Endothelial cell of umbilical vein (primary cell): ENCODE measurements around the gene MCM3AP. TPM values are rescaled to one million over a fixed set of nuclear protein-coding genes. Genes with fewer than 3 reads are reported as not detected.

Experiments
- BruUV-seq: library from RNA; stranded (reverse); fragments of 400-500 nt; replicated peaks from 2 replicates; lab custom pipeline; 2021; lab: Mats Ljungman, UMichigan
- CTCF ChIA-PET: fragments of 300-600, 350-600 bp; sonication (Branson Sonifier 250); formaldehyde crosslinking; loops from one replicate; lab custom pipeline; 2021; ENCODE audit warnings: antibody characterized with exemption, inconsistent platforms; lab: Charles Lee
- POLR2A ChIA-PET: fragments of 300-600, 350-600 bp; sonication (Branson Sonifier 250); formaldehyde crosslinking; loops from one replicate; lab custom pipeline; 2021; ENCODE audit warnings: antibody characterized with exemption, inconsistent platforms; lab: Charles Lee
- DNase-seq: peaks from one replicate; pipeline ENCODE4 v3.0.0-alpha.2; 2011; ENCODE audit warnings: low read depth, low spot score
- FAIRE-seq: peaks from 2 replicates; lab custom pipeline; 2011; peaks lifted over from hg19 to GRCh38; lab: Jason Lieb, UNC
- H2AFZ ChIP-seq: 2 replicates; pipeline ENCODE4 v1.6.0; 2012; ENCODE audit warnings: low read depth, low read length, control low read depth, inconsistent platforms
- H3K27ac ChIP-seq: 2 replicates; pipeline ENCODE4 v1.5.1; 2011; ENCODE audit warnings: low read depth, mild to moderate bottlenecking, control low read depth, low read length, moderate library complexity; ENCODE audit not compliant: insufficient read depth
- H3K27me3 ChIP-seq, 2 experiments: 2 replicates each; pipeline versions ENCODE4 v1.6.0 to v1.6.1; 2011; ENCODE audit warnings: low read length in 2 of 2, mixed read lengths in 1 of 2; ENCODE audit not compliant: control insufficient read depth in 2 of 2, insufficient read depth in 2 of 2
- H3K36me3 ChIP-seq, 2 experiments: 2 replicates in 1 of 2; 3 replicates in 1 of 2; pipeline ENCODE4 v1.5.1; 2011; ENCODE audit warnings: low read length in 2 of 2, mild to moderate bottlenecking in 1 of 2, moderate library complexity in 1 of 2; ENCODE audit not compliant: control insufficient read depth in 2 of 2, insufficient read depth in 2 of 2; ENCODE audit errors: extremely low read depth in 1 of 2
- H3K4me1 ChIP-seq: 3 replicates; pipeline ENCODE4 v1.5.1; 2011; ENCODE audit warnings: mild to moderate bottlenecking, low read length; ENCODE audit not compliant: control insufficient read depth, insufficient read depth; ENCODE audit errors: extremely low read depth
- H3K4me2 ChIP-seq: 2 replicates; pipeline ENCODE4 v1.6.1; 2011; ENCODE audit warnings: low read length, control low read depth, mixed read lengths; ENCODE audit not compliant: insufficient read depth
- H3K4me3 ChIP-seq, 3 experiments: fragments of 200-600 bp in 1 of 3; sonication (generic), shearing (Covaris generic) in 1 of 3; replicated peaks in 1 of 3; 2 replicates each; pipeline ENCODE4 v1.5.1; 2011 to 2016; ENCODE audit warnings: control low read depth in 3 of 3, low read length in 3 of 3, mild to moderate bottlenecking in 2 of 3, inconsistent platforms in 1 of 3, low read depth in 1 of 3, moderate library complexity in 1 of 3; ENCODE audit not compliant: insufficient read depth in 1 of 3
- H3K79me2 ChIP-seq: 2 replicates; pipeline ENCODE4 v1.6.0; 2012; ENCODE audit warnings: low read length, inconsistent platforms; ENCODE audit not compliant: control insufficient read depth, insufficient read depth
- H3K9ac ChIP-seq: replicated peaks from 2 replicates; pipeline ENCODE3; 2011; ENCODE audit warnings: low read length, control low read depth; ENCODE audit not compliant: insufficient read depth; ENCODE audit errors: extremely low read depth
- H3K9me1 ChIP-seq: replicated peaks from 3 replicates; pipeline ENCODE4 v1.6.0; 2011; ENCODE audit warnings: mild to moderate bottlenecking, low read length; ENCODE audit not compliant: control insufficient read depth, insufficient read depth; ENCODE audit errors: extremely low read depth
- H3K9me3 ChIP-seq: replicated peaks from 2 replicates; pipeline ENCODE4 v1.5.1; 2012; ENCODE audit warnings: low read length, inconsistent platforms; ENCODE audit not compliant: control insufficient read depth, insufficient read depth
- H4K20me1 ChIP-seq: replicated peaks from 2 replicates; pipeline ENCODE3; 2011; ENCODE audit warnings: mild to moderate bottlenecking, low read length; ENCODE audit not compliant: control insufficient read depth, insufficient read depth; ENCODE audit errors: extremely low read depth
- CTCF ChIP-seq, 2 donors: IDR thresholded peaks; 1 replicate in 1 of 2; 2 replicates in 1 of 2; pipeline ENCODE4 v1.5.1; 2011; ENCODE audit warnings: low read length in 2 of 2, mild to moderate bottlenecking in 2 of 2, moderate library complexity in 2 of 2, control low read depth in 1 of 2, inconsistent platforms in 1 of 2, low read depth in 1 of 2; ENCODE audit not compliant: insufficient read depth in 1 of 2; ENCODE audit errors: extremely low read depth in 1 of 2
- EZH2 ChIP-seq: IDR thresholded peaks from 2 replicates; pipeline ENCODE4 v1.6.1; 2012; ENCODE audit warnings: borderline replicate concordance, low read depth, mild to moderate bottlenecking, moderate library complexity, low read length, inconsistent platforms; ENCODE audit not compliant: severe bottlenecking
- FOS ChIP-seq: IDR thresholded peaks from 2 replicates; pipeline ENCODE4 v1.6.1; 2011; ENCODE audit warnings: mild to moderate bottlenecking, low read length, moderate library complexity, borderline replicate concordance; ENCODE audit not compliant: insufficient read depth
- GATA2 ChIP-seq: IDR thresholded peaks from 2 replicates; pipeline ENCODE4 v1.7.0; 2011; ENCODE audit warnings: low read depth, mild to moderate bottlenecking, moderate library complexity, mixed read lengths, low read length; ENCODE audit not compliant: insufficient read length, insufficient read depth
- JUN ChIP-seq: IDR thresholded peaks from 2 replicates; pipeline ENCODE4 v1.6.1; 2011; ENCODE audit warnings: borderline replicate concordance, low read depth; ENCODE audit not compliant: insufficient read length, insufficient read depth
- MAX ChIP-seq: IDR thresholded peaks from 2 replicates; pipeline ENCODE4 v1.6.1; 2011; ENCODE audit not compliant: insufficient read depth, insufficient read length
- MYC ChIP-seq: IDR thresholded peaks from one replicate; pipeline ENCODE4 v1.6.1; 2011; ENCODE audit warnings: mild to moderate bottlenecking, low read depth, low read length
- POLR2A ChIP-seq: IDR thresholded peaks from 2 replicates; pipeline ENCODE4 v1.6.1; 2012; ENCODE audit warnings: low read depth, mild to moderate bottlenecking, control low read depth, low read length
- POLR2AphosphoS5 ChIP-seq: IDR thresholded peaks from 2 replicates; pipeline ENCODE4 v1.6.1; 2012; ENCODE audit warnings: low read depth, mild to moderate bottlenecking, control low read depth, low read length, moderate library complexity; ENCODE audit not compliant: insufficient read depth
- dilution Hi-C: fragments of 300-500 bp; cut with MboI; formaldehyde crosslinking; loops from one replicate; pipeline ENCODE4 v1.15.0; 2019; ENCODE audit warnings: low sequenced_read_pairs; ENCODE audit not compliant: extremely low pct_ligation_motif_present
- intact Hi-C: fragments of 100-400 bp; cut with micrococcal nuclease; formaldehyde crosslinking; loops from one replicate; pipeline ENCODE4 v1.10.0; 2022
- polyA plus RNA-seq, 4 experiments: library from polyadenylated mRNA; depleted of rRNA in 3 of 4; stranded (reverse) in 3 of 4; unstranded in 1 of 4; fragments of >200 nt; gene quantifications; 2 replicates each; pipeline versions ENCODE4 v1.2.1 to v1.2.3, GENCODE V29; 2011 to 2012; ENCODE audit warnings: missing spikeins in 1 of 4
- total RNA-seq: library from RNA; stranded (reverse); gene quantifications from 2 replicates; pipeline ENCODE4 v1.2.3, GENCODE V29; 2021

The MCM3AP gene
- total and polyA plus RNA-seq, 2 donors (not counting 3 experiments of a cell fraction or from before 2014, with no cell fraction given), result 37.9 to 115 TPM

DNA sequence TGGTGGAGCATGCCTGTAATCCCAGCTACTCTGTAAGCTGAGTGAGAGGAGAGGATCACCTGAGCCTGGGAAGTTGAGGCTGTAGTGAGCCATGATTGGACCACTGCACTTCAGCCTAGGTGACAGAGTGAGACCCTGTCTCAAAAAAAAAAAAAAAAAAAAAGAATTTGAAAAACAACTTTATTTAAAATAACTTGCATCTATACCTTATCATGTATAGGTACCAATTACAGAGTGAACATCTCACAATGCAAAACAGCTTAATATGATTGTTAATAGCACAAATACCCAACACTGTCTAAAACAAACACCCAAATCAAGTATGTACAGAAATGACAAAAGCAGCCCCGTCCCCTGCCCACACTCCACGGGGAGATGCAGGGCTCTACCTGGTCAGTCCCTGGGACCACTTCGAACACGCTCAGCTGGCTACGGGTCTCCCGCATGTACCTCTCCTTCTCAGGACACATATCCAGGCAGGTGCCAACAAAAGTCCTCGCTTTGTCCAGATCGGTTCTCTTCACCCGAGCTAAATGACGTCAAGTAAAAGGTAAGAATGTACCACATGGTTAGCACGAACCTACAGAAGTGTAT is 10.5 kb downstream of the MCM3AP start:
- H3K9me3 ChIP-seq, result no peaks in the 10 kb centered on the region

More for the DNA sequence above, 10.5 kb downstream of the MCM3AP start:
- DNase-seq, result no peak
- H3K9me1 ChIP-seq, result no peaks in the 10 kb centered on the region
- H3K27ac ChIP-seq, result no peak overlapping the region
- BruUV-seq, result no TSS peak
- TF ChIP-seq FOS (no peak), EZH2 (no peak), JUN (no peak), MAX (no peak), POLR2A (no peak), CTCF (IDR thresholded peaks at IDR 0.05; ENCODE audit: extremely low read depth in 1 of 2, insufficient read depth in 1 of 2, low read depth in 1 of 2, low read length in 2 of 2) (no peak), GATA2 (no peak), MYC (no peak), POLR2AphosphoS5 (no peak)
- H3K4me1 ChIP-seq, result no peaks in the 10 kb centered on the region
- no peak overlapping the region for H2AFZ ChIP-seq
- FAIRE-seq, result no peak
- no peaks in the 10 kb centered on the region for H3K79me2 ChIP-seq
- no peaks in the 10 kb centered on the region for H4K20me1 ChIP-seq
- peaks cover 14 to 38% of the 10 kb centered on the region in 2 experiments for H3K36me3 ChIP-seq
- CTCF ChIA-PET, result interaction anchor here (1.4 kb wide), 1 partner anchor 37 kb away, joined by 3 read pairs; no protein-coding TSS in a partner anchor
- POLR2A ChIA-PET, result no interaction called here
- no peak overlapping the region for H3K4me3 ChIP-seq
- no peak overlapping the region for H3K4me2 ChIP-seq
- no peak overlapping the region for H3K9ac ChIP-seq
- H3K27me3 ChIP-seq, result no peaks in the 10 kb centered on the region
- dilution Hi-C loops (no loop called here), intact Hi-C loops (no loop called here)
